HepG2 (cell line): ENCODE measurements around the gene FAM24B. TPM values are rescaled to one million over a fixed set of nuclear protein-coding genes. Genes with fewer than 3 reads are reported as not detected.

Source experiments
- AGO1 ChIP-seq: fragments of 200-400 bp; formaldehyde crosslinking; IDR thresholded peaks from 2 replicates; pipeline ENCODE4 v1.6.1; 2017; ENCODE audit warnings: mild to moderate bottlenecking, low read depth, low read length, moderate library complexity; ENCODE audit not compliant: poor library complexity, severe bottlenecking
- CCDC6 ChIP-seq: sonication (generic); formaldehyde crosslinking; IDR thresholded peaks from 2 replicates; pipeline ENCODE4 v1.8.1; 2022; ENCODE audit warnings: mild to moderate bottlenecking, missing genetic modification reagents, moderate library complexity
- HCFC1 ChIP-seq: fragments of 150-350 bp; IDR thresholded peaks from 2 replicates; pipeline ENCODE4 v1.6.1; 2014; ENCODE audit warnings: low read depth, low read length
- KLF6 ChIP-seq: IDR thresholded peaks from 2 replicates; pipeline ENCODE4 v1.8.0; 2016; ENCODE audit warnings: missing biosample characterization, missing genetic modification reagents
- MAFG ChIP-seq: sonication (generic); formaldehyde crosslinking; IDR thresholded peaks from 2 replicates; pipeline ENCODE4 v1.5.1; 2020; ENCODE audit warnings: mild to moderate bottlenecking, missing genetic modification reagents
- MTF1 ChIP-seq: sonication (generic); formaldehyde crosslinking; IDR thresholded peaks from 2 replicates; pipeline ENCODE4 v1.5.0; 2020; ENCODE audit warnings: missing genetic modification reagents
- SRY ChIP-seq: sonication (generic); formaldehyde crosslinking; IDR thresholded peaks from 2 replicates; pipeline ENCODE4 v1.8.0; 2022; ENCODE audit warnings: mild to moderate bottlenecking, missing genetic modification reagents
- TOE1 ChIP-seq: sonication (generic); formaldehyde crosslinking; IDR thresholded peaks from 2 replicates; pipeline ENCODE4 v1.4.0; 2020; ENCODE audit warnings: mild to moderate bottlenecking, missing genetic modification reagents
- ZFX ChIP-seq: sonication (generic); formaldehyde crosslinking; IDR thresholded peaks from 2 replicates; pipeline ENCODE4 v1.4.0; 2020; ENCODE audit warnings: mild to moderate bottlenecking, low read depth, missing genetic modification reagents, moderate library complexity
- ZNF225 ChIP-seq: sonication (generic); formaldehyde crosslinking; IDR thresholded peaks from 2 replicates; pipeline ENCODE4 v1.4.0; 2020; ENCODE audit warnings: mild to moderate bottlenecking, missing genetic modification reagents
- ZNF234 ChIP-seq: sonication (generic); formaldehyde crosslinking; conservative IDR thresholded peaks from 2 replicates; pipeline ENCODE4 v1.5.1; 2020; ENCODE audit warnings: mild to moderate bottlenecking, missing genetic modification reagents
- ZNF256 ChIP-seq: sonication (generic); formaldehyde crosslinking; conservative IDR thresholded peaks from 2 replicates; pipeline ENCODE4 v1.4.0; 2020; ENCODE audit warnings: missing genetic modification reagents
- ZNF468 ChIP-seq: sonication (generic); formaldehyde crosslinking; IDR thresholded peaks from 2 replicates; pipeline ENCODE4 v1.8.0; 2022; ENCODE audit warnings: mild to moderate bottlenecking, moderate library complexity, missing genetic modification reagents
- polyA plus RNA-seq, 8 experiments: library from polyadenylated mRNA; depleted of rRNA in 3 of 8; stranded (reverse) in 7 of 8; unstranded in 1 of 8; fragments of >200 nt; fragmentation: Illumina TruSeq in 4 of 8; extraction: Trizol in 4 of 8; gene quantifications; 2 replicates each; pipeline versions ENCODE4 v1.2.1 to v1.2.3, GENCODE V29; 2011 to 2016; ENCODE audit warnings: low read depth in 4 of 8, missing spikeins in 1 of 8, mixed read lengths in 1 of 8; ENCODE audit not compliant: insufficient read depth in 1 of 8
- total RNA-seq, 5 experiments: library from RNA; depleted of rRNA; stranded (reverse); fragments of >200 nt; fragmentation: Illumina TruSeq; extraction: Trizol; gene quantifications; 2 replicates each; pipeline ENCODE4 v1.2.3, GENCODE V29; 2016; ENCODE audit warnings: low read depth in 1 of 5
- TF ChIP-seq, protein P1 (sequence below): sonication (generic); formaldehyde crosslinking; conservative IDR thresholded peaks from 2 replicates; pipeline ENCODE4 v1.4.0; 2020; ENCODE audit warnings: mild to moderate bottlenecking, missing genetic modification reagents, moderate library complexity
- TF ChIP-seq, protein P2 (sequence below): sonication (generic); formaldehyde crosslinking; IDR thresholded peaks from 2 replicates; pipeline ENCODE4 v1.8.0; 2022; ENCODE audit warnings: missing genetic modification reagents, mild to moderate bottlenecking, inconsistent platforms, borderline replicate concordance
- TF ChIP-seq, protein P3 (sequence below), 2 experiments: IDR thresholded peaks; 2 replicates each; pipeline ENCODE4 v1.6.1; 2011 to 2012; ENCODE audit warnings: low read length in 2 of 2, borderline replicate concordance in 1 of 2, low read depth in 1 of 2, mild to moderate bottlenecking in 1 of 2, moderate library complexity in 1 of 2
- TF ChIP-seq, protein P4 (sequence below): IDR thresholded peaks from 2 replicates; pipeline ENCODE4 v1.6.1; 2016; ENCODE audit warnings: mild to moderate bottlenecking, missing biosample characterization, missing genetic modification reagents
- TF ChIP-seq, protein P5 (sequence below): sonication (generic); formaldehyde crosslinking; IDR thresholded peaks from 2 replicates; pipeline ENCODE4 v1.9.0; 2022; ENCODE audit warnings: missing genetic modification reagents, mild to moderate bottlenecking, borderline replicate concordance

Gene FAM24B
- total and polyA plus RNA-seq, 2 of the 13 experiments (the other 11 are each of a cell fraction or from before 2014, with no cell fraction given), result 1.9 to 3.0 TPM

DNA sequence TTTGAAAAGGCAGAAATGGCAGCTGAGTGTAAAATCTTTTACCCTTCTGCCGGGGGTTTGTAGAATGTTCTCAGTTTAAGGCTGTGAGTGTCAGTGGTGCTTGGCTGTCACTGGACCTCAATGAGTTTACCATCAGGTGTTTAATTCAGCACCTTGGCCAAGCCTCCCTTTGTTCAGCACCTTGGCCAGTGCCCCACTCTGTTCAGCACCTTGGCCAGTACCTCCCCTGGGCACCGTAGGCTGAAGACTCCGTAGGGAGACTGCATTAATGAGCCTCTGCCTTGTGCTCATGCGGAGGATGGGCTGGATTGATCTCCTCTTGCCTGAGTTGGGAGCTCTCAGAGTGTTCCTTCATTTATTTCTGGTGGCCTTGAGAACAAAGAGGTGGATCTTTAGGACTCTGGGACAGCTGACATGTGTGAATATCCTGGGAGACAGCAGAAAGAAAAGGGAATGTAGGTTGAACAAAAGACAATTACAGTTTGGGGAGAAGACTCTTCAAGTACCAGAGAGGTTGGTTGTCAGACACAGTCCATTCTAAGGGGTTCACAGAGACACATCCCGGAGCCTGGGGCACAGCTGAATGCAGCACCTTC, 32.6 kb upstream of the FAM24B start (continued):
- TF ChIP-seq, protein P1, sequence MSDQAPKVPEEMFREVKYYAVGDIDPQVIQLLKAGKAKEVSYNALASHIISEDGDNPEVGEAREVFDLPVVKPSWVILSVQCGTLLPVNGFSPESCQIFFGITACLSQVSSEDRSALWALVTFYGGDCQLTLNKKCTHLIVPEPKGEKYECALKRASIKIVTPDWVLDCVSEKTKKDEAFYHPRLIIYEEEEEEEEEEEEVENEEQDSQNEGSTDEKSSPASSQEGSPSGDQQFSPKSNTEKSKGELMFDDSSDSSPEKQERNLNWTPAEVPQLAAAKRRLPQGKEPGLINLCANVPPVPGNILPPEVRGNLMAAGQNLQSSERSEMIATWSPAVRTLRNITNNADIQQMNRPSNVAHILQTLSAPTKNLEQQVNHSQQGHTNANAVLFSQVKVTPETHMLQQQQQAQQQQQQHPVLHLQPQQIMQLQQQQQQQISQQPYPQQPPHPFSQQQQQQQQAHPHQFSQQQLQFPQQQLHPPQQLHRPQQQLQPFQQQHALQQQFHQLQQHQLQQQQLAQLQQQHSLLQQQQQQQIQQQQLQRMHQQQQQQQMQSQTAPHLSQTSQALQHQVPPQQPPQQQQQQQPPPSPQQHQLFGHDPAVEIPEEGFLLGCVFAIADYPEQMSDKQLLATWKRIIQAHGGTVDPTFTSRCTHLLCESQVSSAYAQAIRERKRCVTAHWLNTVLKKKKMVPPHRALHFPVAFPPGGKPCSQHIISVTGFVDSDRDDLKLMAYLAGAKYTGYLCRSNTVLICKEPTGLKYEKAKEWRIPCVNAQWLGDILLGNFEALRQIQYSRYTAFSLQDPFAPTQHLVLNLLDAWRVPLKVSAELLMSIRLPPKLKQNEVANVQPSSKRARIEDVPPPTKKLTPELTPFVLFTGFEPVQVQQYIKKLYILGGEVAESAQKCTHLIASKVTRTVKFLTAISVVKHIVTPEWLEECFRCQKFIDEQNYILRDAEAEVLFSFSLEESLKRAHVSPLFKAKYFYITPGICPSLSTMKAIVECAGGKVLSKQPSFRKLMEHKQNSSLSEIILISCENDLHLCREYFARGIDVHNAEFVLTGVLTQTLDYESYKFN (CRISPR knock-in tag), result no peak; the same call in 1 of the 2 replicates
- TF ChIP-seq, protein P2, sequence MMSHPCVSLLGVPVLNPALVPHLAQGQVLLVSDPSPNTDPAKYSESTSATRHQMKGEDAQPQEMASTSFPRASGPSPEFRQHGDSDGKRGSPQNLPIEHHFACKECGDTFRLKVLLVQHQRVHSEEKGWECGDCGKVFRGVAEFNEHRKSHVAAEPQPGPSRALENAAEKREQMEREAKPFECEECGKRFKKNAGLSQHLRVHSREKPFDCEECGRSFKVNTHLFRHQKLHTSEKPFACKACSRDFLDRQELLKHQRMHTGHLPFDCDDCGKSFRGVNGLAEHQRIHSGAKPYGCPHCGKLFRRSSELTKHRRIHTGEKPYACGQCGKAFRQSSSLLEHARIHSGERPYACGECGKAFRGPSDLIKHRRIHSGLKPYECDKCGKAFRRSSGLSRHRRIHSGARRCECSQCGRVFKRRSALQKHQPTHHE, result peak; percentile 100
- peak; percentile 99 for TF ChIP-seq MTF1 (CRISPR knock-in tag)
- TF ChIP-seq HCFC1, result peak; percentile 53; the same call in 1 of the 2 replicates
- peak; percentile 79; the same call in 1 of the 2 replicates for TF ChIP-seq MAFG (CRISPR knock-in tag)
- TF ChIP-seq, protein P3, sequence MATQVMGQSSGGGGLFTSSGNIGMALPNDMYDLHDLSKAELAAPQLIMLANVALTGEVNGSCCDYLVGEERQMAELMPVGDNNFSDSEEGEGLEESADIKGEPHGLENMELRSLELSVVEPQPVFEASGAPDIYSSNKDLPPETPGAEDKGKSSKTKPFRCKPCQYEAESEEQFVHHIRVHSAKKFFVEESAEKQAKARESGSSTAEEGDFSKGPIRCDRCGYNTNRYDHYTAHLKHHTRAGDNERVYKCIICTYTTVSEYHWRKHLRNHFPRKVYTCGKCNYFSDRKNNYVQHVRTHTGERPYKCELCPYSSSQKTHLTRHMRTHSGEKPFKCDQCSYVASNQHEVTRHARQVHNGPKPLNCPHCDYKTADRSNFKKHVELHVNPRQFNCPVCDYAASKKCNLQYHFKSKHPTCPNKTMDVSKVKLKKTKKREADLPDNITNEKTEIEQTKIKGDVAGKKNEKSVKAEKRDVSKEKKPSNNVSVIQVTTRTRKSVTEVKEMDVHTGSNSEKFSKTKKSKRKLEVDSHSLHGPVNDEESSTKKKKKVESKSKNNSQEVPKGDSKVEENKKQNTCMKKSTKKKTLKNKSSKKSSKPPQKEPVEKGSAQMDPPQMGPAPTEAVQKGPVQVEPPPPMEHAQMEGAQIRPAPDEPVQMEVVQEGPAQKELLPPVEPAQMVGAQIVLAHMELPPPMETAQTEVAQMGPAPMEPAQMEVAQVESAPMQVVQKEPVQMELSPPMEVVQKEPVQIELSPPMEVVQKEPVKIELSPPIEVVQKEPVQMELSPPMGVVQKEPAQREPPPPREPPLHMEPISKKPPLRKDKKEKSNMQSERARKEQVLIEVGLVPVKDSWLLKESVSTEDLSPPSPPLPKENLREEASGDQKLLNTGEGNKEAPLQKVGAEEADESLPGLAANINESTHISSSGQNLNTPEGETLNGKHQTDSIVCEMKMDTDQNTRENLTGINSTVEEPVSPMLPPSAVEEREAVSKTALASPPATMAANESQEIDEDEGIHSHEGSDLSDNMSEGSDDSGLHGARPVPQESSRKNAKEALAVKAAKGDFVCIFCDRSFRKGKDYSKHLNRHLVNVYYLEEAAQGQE (IDR thresholded peaks at IDR 0.05; ENCODE audit: borderline replicate concordance in 1 of 2, low read depth in 1 of 2, low read length in 2 of 2), result peak in 1 of 2 experiments; percentile 100
- peak; percentile 100 for TF ChIP-seq SRY (CRISPR knock-in tag)
- peak; percentile 100 for TF ChIP-seq ZNF256 (CRISPR knock-in tag)
- TF ChIP-seq ZNF468 (CRISPR knock-in tag), result peak; percentile 100
- peak; percentile 100 for TF ChIP-seq KLF6
- peak; percentile 100 for TF ChIP-seq ZNF234 (CRISPR knock-in tag)
- peak; percentile 100 for TF ChIP-seq ZNF225 (CRISPR knock-in tag)
- TF ChIP-seq, protein P4, sequence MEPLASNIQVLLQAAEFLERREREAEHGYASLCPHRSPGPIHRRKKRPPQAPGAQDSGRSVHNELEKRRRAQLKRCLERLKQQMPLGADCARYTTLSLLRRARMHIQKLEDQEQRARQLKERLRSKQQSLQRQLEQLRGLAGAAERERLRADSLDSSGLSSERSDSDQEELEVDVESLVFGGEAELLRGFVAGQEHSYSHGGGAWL, result peak; percentile 100
- no peak for TF ChIP-seq AGO1
- TF ChIP-seq, protein P5, sequence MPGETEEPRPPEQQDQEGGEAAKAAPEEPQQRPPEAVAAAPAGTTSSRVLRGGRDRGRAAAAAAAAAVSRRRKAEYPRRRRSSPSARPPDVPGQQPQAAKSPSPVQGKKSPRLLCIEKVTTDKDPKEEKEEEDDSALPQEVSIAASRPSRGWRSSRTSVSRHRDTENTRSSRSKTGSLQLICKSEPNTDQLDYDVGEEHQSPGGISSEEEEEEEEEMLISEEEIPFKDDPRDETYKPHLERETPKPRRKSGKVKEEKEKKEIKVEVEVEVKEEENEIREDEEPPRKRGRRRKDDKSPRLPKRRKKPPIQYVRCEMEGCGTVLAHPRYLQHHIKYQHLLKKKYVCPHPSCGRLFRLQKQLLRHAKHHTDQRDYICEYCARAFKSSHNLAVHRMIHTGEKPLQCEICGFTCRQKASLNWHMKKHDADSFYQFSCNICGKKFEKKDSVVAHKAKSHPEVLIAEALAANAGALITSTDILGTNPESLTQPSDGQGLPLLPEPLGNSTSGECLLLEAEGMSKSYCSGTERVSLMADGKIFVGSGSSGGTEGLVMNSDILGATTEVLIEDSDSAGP (CRISPR knock-in tag), result peak; percentile 87
- peak; percentile 100 for TF ChIP-seq CCDC6 (CRISPR knock-in tag)
- TF ChIP-seq ZFX (CRISPR knock-in tag), result peak; percentile 53; the same call in 1 of the 2 replicates
- peak; percentile 100 for TF ChIP-seq TOE1 (CRISPR knock-in tag)
